Measurements from ENCODE around the gene PDE4DIP.
A peak's percentile ranks its signal among the peaks of the same experiment; 100 is the strongest.
"Not testable (repeated sequence)": the region's sequence is repeated elsewhere in the genome, so short reads cannot be mapped to it uniquely, and the experiment has no call there.

PDE4DIP gene

GRCh38 chr1:148844220-148844619 lies at the start of gene PDE4DIP:
TSS of gene PDE4DIP (plus strand) at chr1:148844428. CDS start at chr1:148844775, 347 bp downstream.
- not testable (repeated sequence) for H3K9me3 Mint-ChIP-seq, H3K4me1 Mint-ChIP-seq, H3K27ac Mint-ChIP-seq, H3K27me3 Mint-ChIP-seq, H3K36me3 Mint-ChIP-seq
- peak within 1 kb of the TSS; percentile 68 for H3K4me3 Mint-ChIP-seq

DNA sequence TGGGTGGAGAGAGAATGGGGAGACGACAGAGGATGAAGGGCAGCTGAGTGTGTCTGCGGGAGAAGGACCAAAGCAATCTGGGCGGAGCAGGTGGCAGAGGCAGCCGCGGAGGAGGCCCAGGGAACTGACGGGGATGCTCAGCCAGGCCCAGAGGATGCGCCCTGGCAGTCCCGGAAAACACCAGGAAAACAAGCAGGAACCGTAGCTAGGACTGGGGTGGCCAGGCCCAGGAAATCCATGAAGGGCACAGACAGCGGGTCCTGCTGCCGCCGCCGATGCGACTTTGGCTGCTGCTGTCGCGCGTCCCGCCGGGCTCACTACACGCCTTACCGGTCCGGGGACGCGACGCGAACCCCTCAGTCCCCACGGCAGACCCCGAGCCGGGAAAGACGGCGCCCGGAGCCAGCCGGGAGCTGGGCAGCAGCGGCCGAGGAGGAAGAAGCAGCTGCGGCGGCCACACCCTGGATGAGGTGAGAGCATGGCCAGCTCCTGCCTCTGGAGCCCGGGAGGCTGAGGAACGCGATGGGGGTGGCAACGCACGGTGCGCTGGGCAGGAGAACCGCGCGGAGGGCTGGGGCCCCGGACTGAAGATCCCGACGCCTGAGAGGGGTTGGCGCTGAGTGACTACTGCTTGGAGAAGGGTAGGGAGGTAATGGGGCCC lies 35.8 kb upstream of the PDE4DIP start:
- H3K4me1 Mint-ChIP-seq, H3K9me3 Mint-ChIP-seq, H3K4me3 Mint-ChIP-seq, H3K36me3 Mint-ChIP-seq, H3K27me3 Mint-ChIP-seq, H3K27ac Mint-ChIP-seq: not testable (repeated sequence)

DNA sequence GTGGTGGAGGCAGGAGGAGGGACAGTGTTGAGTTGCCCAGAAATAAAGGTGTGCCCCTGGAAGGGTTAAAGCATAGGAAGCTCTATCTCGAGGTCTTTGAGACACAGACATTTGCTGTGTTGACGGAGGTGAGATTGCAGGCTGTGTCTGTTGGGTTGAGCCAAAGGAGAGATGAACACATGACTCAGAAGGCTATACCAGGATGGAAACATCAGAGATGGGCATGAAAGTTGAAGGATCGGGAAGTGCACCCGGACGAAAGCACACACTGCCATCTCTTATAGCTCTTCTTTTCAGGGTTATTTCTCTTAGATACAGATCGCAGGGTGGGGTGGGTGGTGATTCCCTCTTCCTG lies 35.3 kb upstream of the PDE4DIP start:
- H3K27me3 Mint-ChIP-seq, H3K36me3 Mint-ChIP-seq, H3K9me3 Mint-ChIP-seq, H3K4me1 Mint-ChIP-seq, H3K27ac Mint-ChIP-seq, H3K4me3 Mint-ChIP-seq: not testable (repeated sequence)

- not testable (repeated sequence) for H3K36me3 Mint-ChIP-seq, H3K27me3 Mint-ChIP-seq, H3K9me3 Mint-ChIP-seq, H3K27ac Mint-ChIP-seq, H3K4me3 Mint-ChIP-seq, H3K4me1 Mint-ChIP-seq
These were observed 22.0 kb upstream of the PDE4DIP start for GRCh38 chr1:148822180-148822579.

GRCh38 chr1:148823822-148824221 lies 20.4 kb upstream of the PDE4DIP start:
- H3K27ac Mint-ChIP-seq, H3K4me1 Mint-ChIP-seq, H3K9me3 Mint-ChIP-seq, H3K27me3 Mint-ChIP-seq, H3K4me3 Mint-ChIP-seq, H3K36me3 Mint-ChIP-seq: not testable (repeated sequence)

GRCh38 chr1:148825029-148825428 lies 19.2 kb upstream of the PDE4DIP start:
- H3K27ac Mint-ChIP-seq, H3K4me1 Mint-ChIP-seq, H3K27me3 Mint-ChIP-seq, H3K36me3 Mint-ChIP-seq, H3K9me3 Mint-ChIP-seq, H3K4me3 Mint-ChIP-seq: not testable (repeated sequence)

DNA sequence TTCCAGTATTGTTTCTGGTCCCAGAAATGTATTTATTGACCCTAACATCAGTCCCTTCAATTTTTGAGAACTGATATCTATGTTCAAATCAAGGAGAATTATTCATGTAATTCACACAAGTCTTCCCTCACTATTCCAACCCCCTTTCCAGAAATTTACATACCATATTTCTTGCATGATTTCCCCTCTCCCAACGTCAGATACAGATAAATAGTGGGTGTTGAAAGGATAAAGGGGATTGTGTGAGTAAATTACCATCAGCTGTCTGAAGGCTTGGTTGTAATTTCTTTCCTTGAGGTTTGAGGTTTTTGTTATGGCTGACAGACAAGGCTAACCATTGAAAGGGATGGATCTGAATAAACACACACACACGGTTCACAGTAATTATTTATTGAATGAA lies 15.7 kb upstream of the PDE4DIP start:
- H3K9me3 Mint-ChIP-seq = not testable (repeated sequence)

DNA sequence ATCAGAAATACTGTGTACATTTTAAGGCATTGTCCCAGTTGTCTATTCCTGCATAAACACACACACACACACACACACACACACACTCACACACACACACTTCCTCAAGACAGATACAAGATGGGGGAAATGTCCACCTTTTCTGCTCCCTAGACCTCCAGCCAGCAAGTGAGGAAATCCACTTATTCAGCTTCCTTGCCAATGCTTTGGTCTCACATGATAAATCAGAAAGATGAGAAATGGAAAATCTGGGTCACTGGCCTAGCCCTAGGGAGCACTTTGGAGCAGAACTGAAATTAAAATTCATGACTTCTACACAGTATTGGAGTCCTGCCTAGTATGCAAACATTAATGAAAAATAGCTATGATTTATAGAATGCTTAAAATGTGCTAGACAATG lies 15.3 kb upstream of the PDE4DIP start:
- H3K27me3 Mint-ChIP-seq, H3K27ac Mint-ChIP-seq, H3K36me3 Mint-ChIP-seq, H3K4me1 Mint-ChIP-seq, H3K4me3 Mint-ChIP-seq, H3K9me3 Mint-ChIP-seq: not testable (repeated sequence)

More for the DNA sequence above, 15.7 kb upstream of the PDE4DIP start:
- not testable (repeated sequence) for H3K36me3 Mint-ChIP-seq, H3K27ac Mint-ChIP-seq, H3K4me1 Mint-ChIP-seq, H3K4me3 Mint-ChIP-seq, H3K27me3 Mint-ChIP-seq

GRCh38 chr1:148829365-148829764 lies 14.9 kb upstream of the PDE4DIP start:
- H3K4me1 Mint-ChIP-seq, H3K27me3 Mint-ChIP-seq, H3K4me3 Mint-ChIP-seq: not testable (repeated sequence)

DNA sequence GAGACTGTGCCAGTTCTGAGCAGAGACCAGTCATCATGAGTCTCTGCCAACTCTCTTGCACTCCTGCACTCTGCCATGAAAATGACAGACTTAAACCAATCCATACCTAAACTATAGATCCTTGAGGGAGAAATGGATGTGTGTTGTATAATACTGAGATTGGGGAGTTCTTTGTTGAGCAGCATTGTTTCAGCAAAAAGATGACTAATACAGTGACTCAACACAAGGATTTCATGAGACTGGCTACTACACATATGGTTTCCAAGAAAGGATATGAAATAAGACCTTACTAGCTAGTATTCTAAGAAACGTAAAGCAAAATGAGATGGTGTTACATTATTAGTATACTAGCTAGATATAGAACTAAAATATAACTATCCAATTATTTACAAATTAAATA lies 3.0 kb upstream of the PDE4DIP start:
- not testable (repeated sequence) for H3K4me1 Mint-ChIP-seq, H3K27me3 Mint-ChIP-seq, H3K27ac Mint-ChIP-seq, H3K36me3 Mint-ChIP-seq, H3K4me3 Mint-ChIP-seq, H3K9me3 Mint-ChIP-seq

More at GRCh38 chr1:148829365-148829764, 14.9 kb upstream of the PDE4DIP start:
- H3K27ac Mint-ChIP-seq, H3K9me3 Mint-ChIP-seq, H3K36me3 Mint-ChIP-seq: not testable (repeated sequence)

GRCh38 chr1:148844651-148845050 lies 423 bp downstream of the PDE4DIP start:
- H3K4me1 Mint-ChIP-seq, H3K36me3 Mint-ChIP-seq, H3K27me3 Mint-ChIP-seq, H3K4me3 Mint-ChIP-seq, H3K27ac Mint-ChIP-seq, H3K9me3 Mint-ChIP-seq: not testable (repeated sequence)

GRCh38 chr1:148845068-148845467 lies 840 bp downstream of the PDE4DIP start:
- H3K27me3 Mint-ChIP-seq, H3K4me1 Mint-ChIP-seq: not testable (repeated sequence)

DNA sequence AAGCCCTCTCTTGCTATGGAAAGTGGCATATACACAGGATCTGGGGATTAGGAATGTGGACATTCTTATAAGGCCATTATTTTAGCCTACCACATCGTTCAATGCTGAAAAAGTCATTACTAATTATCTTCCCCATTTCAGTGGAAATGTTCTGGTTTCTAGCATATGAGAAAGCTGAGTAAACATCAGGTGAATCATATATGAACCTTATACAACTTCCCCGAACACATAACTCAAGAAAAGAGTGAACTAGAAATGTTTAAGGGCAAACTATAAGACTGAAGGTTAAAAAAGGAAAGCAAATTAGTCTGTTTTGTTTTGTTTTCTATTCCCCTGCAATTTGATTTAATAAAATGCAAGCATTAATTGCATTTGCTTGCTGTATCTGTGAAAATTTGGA lies 6.1 kb downstream of the PDE4DIP start:
- H3K4me3 Mint-ChIP-seq, H3K4me1 Mint-ChIP-seq, H3K36me3 Mint-ChIP-seq, H3K27ac Mint-ChIP-seq, H3K27me3 Mint-ChIP-seq, H3K9me3 Mint-ChIP-seq: not testable (repeated sequence)

More at GRCh38 chr1:148845068-148845467, 840 bp downstream of the PDE4DIP start:
- H3K27ac Mint-ChIP-seq, H3K4me3 Mint-ChIP-seq, H3K9me3 Mint-ChIP-seq, H3K36me3 Mint-ChIP-seq: not testable (repeated sequence)

DNA sequence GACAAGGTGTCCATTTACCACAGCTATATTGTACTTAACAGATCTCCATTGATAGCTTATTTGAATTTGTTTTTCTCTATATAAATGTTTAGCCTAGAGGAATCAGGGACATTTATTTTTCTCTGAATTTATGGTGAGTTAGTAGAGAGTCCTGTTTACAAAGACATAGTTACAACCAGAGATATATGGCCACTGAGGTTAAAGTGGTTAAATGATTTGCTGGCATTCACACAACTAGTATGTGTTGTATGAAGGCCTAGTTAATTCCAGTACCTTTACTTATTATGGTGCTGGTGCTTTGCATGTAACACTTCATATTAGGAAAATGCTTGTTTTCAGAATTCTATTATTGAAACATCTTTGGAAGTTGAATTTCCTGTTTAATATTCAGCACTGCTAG lies 6.6 kb downstream of the PDE4DIP start:
- not testable (repeated sequence) for H3K27ac Mint-ChIP-seq, H3K27me3 Mint-ChIP-seq, H3K4me1 Mint-ChIP-seq, H3K36me3 Mint-ChIP-seq, H3K9me3 Mint-ChIP-seq, H3K4me3 Mint-ChIP-seq

- H3K4me3 Mint-ChIP-seq, H3K27ac Mint-ChIP-seq, H3K9me3 Mint-ChIP-seq, H3K27me3 Mint-ChIP-seq, H3K4me1 Mint-ChIP-seq, H3K36me3 Mint-ChIP-seq: not testable (repeated sequence)
These were observed 7.5 kb downstream of the PDE4DIP start for GRCh38 chr1:148851684-148852083.

DNA sequence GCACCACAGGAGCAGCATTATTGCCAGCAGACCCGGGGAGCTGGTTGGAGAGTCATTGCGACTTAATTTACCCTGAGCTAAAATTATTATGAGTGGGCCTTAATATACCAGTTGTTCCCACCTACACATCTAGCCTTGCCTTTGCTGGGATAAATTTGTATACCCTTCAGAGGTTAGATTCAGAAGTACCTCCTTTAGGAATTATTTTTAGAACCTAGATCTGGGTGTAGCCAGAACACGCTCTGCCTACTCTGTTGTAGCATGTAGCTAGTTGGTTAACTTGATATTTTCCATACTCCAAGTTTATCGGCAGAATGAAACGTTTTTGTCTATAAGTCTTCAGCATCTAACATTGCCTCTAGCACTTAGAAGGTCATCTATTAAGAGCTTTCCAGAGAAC lies 9.1 kb downstream of the PDE4DIP start:
- not testable (repeated sequence) for H3K4me3 Mint-ChIP-seq, H3K9me3 Mint-ChIP-seq, H3K36me3 Mint-ChIP-seq, H3K4me1 Mint-ChIP-seq, H3K27ac Mint-ChIP-seq, H3K27me3 Mint-ChIP-seq

DNA sequence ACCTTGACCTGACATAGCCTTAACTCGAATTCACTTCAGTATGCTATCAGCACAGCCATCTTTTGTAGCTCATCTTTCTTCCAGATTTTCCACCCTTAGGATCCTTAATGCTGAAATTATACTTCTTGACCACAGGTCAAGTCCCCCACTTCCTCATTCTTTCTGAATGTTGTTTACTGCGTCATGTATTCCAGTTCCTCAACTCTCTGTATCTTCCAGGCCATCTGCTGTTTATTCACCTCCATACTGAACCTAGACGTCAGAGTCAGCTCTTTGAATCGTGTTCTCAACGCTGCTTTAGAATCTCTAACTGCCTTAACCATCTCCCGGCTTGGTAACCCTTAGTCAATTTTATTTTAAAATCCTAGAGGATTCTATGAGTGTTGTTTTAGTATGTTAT lies 9.8 kb downstream of the PDE4DIP start:
- not testable (repeated sequence) for H3K27ac Mint-ChIP-seq, H3K27me3 Mint-ChIP-seq, H3K9me3 Mint-ChIP-seq, H3K36me3 Mint-ChIP-seq, H3K4me1 Mint-ChIP-seq, H3K4me3 Mint-ChIP-seq

GRCh38 chr1:148855367-148855766 lies 11.1 kb downstream of the PDE4DIP start:
- H3K9me3 Mint-ChIP-seq, H3K4me1 Mint-ChIP-seq, H3K27me3 Mint-ChIP-seq, H3K4me3 Mint-ChIP-seq, H3K36me3 Mint-ChIP-seq, H3K27ac Mint-ChIP-seq: not testable (repeated sequence)

Measured in activated naive CD4-positive, alpha-beta T cell treated with anti-CD3 and anti-CD28 coated beads, Interleukin-2, amount 50 U/mL, for 24 hours (primary cell).